Body of pancreas (tissue), 4 donors: ENCODE data around the gene TSSC4.

ENCODE experiments used
- CTCF ChIP-seq, 7 experiments: fragments of 450-650 bp in 4 of 7; fragments of 200-600 bp in 3 of 7; sonication (generic) in 3 of 7; IDR thresholded peaks; one replicate each; pipeline ENCODE4 v1.5.1; 2016 to 2019; ENCODE audit warnings: antibody characterized with exemption in 7 of 7
- POLR2A ChIP-seq, 3 donors: fragments of 450-650 bp; IDR thresholded peaks; one replicate each; pipeline ENCODE4 v1.6.1; 2016; ENCODE audit warnings: antibody characterized with exemption in 3 of 3, mild to moderate bottlenecking in 2 of 3

- no peak for TF ChIP-seq POLR2A (IDR thresholded peaks at IDR 0.05)
- TF ChIP-seq CTCF (IDR thresholded peaks at IDR 0.05): no peak
Measured at GRCh38 chr11:2411446-2412305, 11.1 kb downstream of the TSSC4 start.
